HG03103 (cell line): ENCODE results near the gene TIMM44.
"Not testable (repeated sequence)": the region's sequence is repeated elsewhere in the genome, so short reads cannot be mapped to it uniquely, and the experiment has no call there.

Source experiments
- ATAC-seq: cut with Tn5 transposase; IDR thresholded peaks from one replicate; pipeline ENCODE4 v1.9.1; 2021; ENCODE audit warnings: low read depth; ENCODE audit not compliant: unreplicated experiment

Gene TIMM44

DNA sequence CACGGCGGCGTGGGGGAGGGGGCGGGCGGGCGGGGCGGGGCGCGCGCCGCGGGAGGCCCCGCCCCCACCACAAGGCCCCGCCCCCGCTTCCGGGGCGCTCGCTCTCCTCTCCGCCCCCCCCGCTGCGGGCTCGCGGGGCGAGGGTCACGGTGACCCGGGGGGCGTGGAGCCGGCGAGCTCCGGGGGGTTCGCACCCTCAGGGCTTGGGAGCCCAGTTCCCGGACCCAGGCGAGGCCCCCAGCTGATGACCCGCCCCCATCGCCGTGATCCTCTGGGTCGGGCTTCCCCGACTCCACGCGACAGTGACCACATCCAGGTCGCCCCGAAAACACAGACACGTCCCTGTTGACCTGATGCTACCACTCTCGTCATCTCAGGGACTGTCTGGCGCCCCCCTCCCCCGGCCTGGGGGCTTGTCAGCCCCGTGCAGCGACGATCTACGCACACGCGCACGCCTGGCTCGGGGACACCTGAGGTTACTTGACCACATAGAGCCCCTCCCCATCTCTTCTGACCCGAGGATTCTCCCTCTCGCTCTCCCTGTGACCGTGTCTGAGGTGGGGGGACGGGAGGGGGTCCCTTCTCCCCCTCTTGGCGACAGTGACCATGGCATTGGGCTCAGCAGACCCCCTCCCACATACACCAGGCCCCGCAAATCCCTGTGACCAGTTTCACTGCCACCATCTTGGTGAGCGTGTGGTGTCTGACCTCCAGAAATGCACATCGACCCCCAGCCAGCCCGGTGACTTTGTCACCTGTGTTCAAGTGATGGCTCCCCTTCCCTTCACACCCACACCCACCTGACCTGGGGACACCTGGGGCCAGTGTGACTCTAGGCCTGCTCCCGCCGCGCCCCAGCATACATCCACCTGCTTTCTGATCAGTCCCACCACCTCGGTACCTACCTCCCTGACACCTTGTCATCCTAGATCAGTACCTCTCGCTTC, 39.1 kb downstream of the TIMM44 start:
- peak; percentile 22 for ATAC-seq

DNA sequence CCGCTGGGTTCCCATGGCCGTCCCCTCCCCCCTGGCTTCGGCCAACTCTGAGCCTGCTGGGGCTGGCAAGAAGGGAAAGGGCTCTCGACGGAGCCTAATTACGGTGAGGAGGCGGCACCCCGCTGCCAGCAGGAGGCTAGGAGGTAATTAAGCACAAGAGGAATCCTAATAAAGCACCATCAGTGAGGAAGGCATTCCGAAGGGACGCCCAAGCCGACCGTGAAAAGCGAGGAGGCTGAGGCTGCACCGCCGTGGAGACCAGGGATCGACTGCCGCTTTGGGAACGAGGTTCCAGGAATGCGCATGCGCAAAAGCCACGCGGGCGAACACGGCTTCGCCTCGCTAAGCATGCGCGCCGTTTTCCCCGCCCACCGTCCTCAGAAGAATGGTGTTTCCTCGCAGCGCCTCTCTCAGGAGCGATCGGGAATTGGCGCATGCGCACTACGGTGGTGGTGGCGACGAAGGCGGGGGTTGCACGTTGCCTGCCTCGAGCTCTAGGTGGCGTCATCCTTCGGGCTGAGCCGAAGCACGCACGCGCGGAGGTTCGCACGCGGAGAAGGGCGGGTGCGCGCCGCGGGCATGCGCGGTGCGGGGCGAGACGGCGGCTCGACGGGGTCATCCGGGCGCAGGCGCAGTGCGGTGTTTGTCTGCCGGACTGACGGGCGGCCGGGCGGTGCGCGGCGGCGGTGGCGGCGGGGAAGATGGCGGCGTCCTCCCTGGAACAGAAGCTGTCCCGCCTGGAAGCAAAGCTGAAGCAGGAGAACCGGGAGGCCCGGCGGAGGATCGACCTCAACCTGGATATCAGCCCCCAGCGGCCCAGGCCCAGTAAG, 40.0 kb downstream of the TIMM44 start, which contains the start of gene MAP2K7:
TSS of gene MAP2K7 (plus strand) at position 634 of the 830 bp plus-strand sequence. CDS start at position 702, 68 bp downstream.
- peak; percentile 86 for ATAC-seq

DNA sequence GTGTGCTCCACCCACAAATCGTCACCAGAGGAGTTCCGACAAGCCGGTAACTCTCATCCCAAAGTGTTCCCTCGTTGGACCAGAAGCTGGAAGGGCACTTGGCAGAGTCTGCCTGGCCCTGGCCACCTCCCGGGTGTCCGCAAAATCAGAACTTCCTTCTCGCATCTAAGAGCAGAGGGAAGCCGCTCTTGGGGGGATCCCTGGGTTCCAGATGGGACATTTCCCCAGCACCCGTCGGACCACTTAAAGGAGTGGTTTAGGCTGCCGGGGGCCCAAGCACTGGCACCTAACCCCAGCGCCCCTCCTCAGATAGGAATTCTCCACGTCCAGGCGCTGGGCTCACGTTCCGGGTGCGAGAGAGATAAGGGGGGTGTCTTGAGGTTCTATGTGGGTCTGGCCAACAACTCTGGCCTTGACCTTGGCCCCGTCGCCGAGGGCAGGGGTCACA, 40.6 kb downstream of the TIMM44 start:
- no peak for ATAC-seq

DNA sequence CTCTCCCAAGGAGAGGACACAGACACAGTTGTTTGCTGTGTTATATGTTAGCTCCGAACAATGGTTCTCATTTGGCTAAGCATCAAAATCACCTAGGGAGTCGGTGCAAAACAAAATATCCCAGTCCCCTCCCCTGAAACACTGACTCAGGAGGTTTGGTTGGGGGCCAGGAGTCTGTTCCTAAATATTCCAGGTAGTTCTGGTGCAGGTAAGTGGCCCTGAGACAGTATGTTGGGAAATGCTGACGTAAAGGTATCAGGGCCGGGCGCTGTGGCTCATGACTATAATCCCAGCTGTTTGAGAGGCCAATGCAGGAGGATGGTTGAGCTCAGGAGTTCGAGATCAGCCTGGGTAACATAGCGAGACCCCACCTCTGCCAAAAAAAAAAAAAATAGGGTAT, 42.1 kb downstream of the TIMM44 start:
- no peak for ATAC-seq

DNA sequence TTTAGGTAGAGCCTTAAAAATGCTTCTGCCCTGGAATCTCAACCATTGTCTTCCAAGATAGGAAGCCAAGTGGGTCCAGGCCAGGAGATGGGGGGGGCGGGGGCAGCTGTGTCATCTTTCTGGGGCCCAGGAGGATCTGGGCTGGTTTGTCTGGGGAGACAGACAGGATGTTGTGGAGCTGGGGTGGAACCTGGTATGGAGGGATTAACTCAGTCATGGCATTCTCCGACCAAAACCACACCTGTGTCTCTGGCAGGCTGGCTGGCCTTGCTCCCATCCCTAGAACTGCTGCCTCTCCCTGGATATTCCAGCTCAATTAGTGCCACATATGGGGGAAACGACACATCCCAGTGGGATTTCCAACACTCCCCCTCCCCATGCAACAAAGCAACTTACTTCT, 42.5 kb downstream of the TIMM44 start:
- no peak for ATAC-seq

DNA sequence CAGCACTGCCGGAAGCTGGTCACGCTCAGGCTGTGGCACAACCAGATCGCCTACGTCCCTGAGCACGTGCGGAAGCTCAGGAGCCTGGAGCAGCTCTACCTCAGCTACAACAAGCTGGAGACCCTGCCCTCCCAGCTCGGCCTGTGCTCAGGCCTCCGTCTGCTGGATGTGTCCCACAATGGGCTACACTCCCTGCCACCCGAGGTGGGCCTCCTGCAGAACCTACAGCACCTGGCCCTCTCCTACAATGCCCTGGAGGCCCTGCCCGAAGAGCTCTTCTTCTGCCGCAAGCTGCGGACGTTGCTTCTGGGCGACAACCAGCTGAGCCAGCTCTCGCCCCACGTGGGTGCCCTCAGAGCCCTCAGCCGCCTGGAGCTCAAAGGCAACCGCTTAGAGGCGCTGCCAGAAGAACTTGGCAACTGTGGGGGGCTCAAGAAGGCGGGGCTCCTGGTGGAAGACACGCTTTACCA, 43.0 kb downstream of the TIMM44 start:
- no peak for ATAC-seq

DNA sequence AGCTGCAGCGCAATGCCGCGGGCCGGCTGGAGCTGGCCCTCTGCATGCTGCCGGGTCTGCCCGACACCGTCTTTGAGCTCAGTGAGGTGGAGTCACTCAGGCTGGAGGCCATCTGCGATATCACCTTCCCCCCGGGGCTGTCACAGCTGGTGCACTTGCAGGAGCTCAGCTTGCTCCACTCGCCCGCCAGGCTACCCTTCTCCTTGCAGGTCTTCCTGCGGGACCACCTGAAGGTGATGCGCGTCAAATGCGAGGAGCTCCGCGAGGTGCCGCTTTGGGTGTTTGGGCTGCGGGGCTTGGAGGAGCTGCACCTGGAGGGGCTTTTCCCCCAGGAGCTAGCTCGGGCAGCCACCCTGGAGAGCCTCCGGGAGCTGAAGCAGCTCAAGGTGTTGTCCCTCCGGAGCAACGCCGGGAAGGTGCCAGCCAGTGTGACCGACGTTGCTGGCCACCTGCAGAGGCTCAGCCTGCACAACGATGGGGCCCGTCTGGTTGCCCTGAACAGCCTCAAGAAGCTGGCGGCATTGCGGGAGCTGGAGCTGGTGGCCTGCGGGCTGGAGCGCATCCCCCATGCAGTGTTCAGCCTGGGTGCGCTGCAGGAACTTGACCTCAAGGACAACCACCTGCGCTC, 43.6 kb downstream of the TIMM44 start:
- no peak for ATAC-seq

DNA sequence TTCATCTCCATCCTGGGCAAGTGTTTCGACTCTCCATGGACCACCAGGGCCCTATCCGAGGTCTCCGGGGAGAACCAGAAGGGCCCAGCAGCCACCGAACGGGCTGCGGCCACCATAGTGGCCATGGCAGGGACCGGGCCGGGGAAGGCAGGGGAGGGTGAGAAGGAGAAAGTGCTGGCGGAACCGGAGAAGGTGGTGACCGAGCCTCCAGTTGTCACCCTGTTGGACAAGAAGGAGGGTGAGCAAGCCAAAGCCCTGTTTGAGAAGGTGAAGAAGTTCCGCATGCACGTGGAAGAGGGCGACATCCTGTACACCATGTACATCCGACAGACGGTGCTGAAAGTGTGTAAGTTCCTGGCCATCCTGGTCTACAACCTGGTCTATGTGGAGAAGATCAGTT, 44.5 kb downstream of the TIMM44 start:
- ATAC-seq, result no peak

DNA sequence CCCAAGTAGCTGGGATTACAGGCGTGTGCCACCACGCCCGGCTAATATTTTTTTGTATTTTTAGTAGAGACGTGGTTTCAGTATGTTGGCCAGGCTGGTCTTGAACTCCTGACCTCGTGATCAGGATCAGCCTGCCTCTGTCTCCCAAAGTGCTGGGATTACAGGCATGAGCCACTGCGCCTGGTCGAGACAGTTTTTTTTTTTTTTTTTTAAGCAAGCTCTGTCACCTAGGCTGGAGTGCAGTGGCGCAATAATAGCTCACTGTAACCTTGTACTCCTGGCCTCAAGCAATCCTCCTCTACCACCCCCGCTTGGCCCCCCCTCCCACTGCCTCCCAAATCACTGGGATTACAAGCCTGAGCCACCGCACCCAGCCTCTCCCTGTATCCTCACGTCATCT, 46.2 kb downstream of the TIMM44 start:
- ATAC-seq, result no peak

DNA sequence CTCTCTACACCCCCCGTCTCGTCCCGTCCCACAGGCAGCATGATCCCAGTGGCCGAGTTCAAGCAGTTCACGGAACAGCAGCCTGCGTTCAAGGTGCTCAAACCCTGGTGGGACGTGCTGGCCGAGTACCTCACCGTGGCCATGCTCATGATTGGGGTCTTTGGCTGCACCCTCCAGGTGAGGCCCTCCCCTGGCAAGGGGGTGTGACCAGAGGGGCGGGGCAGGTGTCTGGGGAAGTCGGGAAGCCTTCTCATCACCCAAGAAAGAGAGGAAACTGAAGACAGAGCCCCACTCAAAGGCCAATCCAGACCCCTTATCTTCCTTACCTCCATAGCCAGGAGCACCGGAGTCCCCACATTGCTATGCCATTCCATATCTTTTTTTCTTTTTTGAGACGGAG, 47.9 kb downstream of the TIMM44 start:
- ATAC-seq, result no peak

DNA sequence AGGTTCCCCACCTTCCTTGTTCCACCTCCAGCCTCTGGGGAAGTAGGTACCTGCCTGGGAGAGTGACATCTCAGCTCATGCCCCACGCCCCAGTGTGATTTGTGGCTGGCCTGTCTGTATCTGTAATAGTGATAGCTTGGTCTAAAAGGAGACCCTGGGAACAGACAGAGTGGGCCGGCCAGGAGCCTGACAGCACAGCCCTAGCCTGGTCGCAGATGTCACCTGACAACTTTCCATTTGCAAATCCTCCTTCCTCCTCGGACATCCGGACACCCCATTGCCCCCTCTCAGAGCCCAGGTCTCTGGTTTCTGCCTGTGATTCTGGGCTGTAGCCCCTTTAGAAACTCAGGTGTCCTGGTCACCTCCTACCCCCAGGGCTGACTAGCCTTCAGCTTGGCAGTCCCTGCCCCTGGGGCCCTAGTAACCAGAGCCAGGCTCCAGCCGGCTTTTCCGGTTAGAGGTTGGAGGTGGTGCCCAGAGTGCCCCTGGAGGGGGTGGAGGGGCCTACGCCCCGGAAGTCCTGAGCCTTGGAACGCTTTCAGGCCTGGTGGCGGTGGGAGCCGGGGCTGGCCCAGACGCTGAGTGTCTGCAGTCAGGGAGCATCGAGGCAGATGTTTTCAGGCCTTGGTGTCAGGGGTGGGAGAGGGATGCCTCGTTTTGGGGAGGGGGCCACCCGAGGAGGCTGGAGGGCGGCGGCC, 48.7 kb downstream of the TIMM44 start:
- no peak for ATAC-seq

DNA sequence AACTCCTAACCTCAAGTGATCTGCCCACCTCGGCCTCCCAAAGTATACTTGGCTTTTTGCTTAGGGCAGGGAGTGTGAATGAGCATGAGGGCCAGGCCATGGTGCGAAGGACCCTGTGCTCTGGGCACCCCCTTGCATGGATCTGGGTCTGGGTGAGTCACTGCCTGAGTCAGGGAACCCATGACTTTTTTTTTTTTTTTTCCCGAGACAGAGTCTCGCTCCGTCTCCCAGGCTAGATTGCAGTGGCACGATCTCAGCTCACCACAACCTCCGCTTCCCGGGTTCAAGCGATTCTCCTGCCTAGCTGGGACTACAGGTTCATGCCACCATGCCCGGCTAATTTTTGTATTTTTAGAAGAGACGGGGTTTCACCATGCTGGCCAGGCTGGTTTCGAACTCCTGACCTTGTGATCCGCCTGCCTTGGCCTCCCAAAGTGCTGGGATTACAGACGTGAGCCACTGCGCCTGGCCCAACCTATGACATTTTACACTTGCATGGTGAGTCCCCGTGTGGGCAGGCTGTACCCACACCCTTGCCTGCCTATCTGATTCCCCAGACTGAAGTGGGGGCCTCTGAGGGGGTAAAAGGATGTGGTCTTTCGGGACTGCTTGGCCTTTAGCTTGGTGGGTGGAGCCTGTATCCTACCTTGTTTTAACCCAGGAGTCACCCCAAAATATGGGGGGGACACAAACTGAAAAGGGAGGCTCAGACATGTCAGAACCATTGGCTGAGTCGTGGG, 49.9 kb downstream of the TIMM44 start:
- not testable (repeated sequence) for ATAC-seq

DNA sequence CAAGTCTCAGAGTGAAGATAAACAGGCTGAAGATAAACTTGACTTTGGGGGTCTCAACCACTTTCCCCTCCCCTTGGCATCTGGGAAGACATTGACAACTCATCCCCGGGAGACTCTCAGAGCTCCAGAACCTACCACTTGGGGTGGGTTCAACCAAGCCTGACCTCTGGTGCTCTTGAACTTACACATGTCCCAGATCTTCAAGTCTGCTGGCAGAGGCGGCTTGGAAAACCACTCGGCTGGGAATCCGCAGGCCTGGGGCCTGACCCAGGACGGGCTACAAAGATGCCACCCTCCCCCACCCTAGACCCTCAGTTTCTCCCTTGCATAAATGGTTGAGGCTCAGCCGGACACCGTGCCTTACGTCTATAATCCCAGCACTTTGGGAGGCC, 54.6 kb downstream of the TIMM44 start:
- ATAC-seq, result no peak

DNA sequence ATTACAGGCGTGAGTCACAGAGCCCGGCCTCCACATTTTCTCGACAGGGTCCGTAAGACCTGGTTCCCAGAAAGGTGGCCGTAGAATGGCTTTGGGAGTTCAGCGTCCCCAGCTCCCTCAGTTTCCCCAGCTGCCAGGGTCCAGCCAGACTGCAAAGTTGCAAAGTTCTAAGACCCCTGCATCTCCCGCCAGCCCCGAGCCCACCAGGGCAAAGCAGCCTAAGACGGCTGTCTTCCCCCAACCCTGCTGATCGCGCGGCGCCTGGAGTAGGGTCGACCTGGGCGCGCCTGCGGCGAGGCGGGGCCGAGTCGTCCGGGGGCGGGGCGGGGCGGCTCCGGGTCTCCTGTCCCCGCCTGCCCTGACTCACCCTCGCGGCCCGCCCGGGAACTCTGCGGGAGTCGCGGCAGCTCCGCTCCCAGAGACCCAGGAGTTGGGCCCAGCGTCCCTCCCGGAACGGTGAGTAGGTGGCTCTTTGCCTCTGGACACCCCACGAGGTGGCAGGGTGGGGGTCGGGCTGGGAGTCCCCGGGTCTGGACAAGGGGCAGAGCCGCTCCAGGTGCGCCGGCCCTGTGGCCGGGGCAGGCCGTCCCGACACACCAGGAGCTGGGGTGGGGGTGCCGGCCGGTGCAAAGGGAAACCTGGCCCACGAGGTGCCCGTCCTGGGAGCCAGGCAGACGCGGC, 55.2 kb downstream of the TIMM44 start, which contains the start of gene LRRC8E:
TSS of gene LRRC8E (plus strand) at position 366 of the 681 bp plus-strand sequence. CDS start 7,094 bp downstream, outside the sequence.
- no peak for ATAC-seq

DNA sequence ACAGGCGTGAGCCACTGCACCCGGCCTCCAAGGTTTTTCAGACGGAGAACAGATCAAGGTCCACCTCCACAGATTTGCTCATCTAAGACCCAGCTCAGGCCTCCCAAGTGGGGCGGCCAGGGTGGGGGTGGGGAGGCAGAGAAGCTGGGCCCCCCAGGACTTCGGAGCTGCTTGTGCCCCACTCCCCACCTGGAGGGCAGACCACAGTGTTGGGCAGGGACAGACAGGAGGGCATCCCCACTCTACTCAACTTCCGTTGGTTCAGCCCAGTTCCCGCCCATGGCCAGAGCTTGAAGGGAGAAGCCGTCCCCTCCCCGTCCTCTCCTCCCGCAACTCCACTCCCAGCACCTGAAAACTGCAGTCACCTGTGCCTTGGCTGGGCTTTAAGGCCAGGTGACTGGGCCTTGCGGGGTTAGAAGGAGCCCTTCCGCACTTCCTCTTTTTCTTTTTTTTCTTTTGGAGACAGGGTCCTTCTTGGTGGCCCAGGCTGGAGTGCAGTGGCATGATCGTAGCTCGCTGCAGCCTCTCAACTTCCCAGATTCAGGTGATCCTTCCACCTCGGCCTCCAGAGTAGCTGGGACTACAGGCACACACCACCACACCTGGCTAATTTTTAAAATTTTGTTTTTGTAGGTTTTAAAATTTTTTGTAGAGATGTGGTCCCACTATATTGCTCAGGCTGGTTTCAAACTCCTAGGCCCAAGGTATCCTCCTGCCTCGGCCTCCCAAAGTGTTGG, 55.9 kb downstream of the TIMM44 start:
- no peak for ATAC-seq

DNA sequence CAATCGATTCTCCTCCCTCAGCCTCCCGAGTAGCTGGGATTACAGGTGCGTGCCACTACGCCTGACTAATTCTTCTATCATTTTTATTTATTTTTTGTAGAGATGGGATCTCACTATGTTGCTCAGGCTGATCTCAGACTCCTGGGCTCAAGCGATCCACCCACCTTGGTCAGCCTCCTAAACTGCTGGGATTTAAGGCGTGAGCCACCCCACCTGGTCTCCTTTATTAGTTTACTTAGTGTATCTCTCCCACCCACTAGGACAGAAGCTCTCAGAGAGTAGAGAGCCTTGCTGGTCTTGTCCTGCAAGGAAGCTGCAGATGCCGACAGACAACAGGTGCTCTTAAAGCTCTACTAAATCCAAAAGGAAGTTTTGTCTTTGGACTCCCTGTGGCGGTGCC, 57.6 kb downstream of the TIMM44 start:
- no peak for ATAC-seq

DNA sequence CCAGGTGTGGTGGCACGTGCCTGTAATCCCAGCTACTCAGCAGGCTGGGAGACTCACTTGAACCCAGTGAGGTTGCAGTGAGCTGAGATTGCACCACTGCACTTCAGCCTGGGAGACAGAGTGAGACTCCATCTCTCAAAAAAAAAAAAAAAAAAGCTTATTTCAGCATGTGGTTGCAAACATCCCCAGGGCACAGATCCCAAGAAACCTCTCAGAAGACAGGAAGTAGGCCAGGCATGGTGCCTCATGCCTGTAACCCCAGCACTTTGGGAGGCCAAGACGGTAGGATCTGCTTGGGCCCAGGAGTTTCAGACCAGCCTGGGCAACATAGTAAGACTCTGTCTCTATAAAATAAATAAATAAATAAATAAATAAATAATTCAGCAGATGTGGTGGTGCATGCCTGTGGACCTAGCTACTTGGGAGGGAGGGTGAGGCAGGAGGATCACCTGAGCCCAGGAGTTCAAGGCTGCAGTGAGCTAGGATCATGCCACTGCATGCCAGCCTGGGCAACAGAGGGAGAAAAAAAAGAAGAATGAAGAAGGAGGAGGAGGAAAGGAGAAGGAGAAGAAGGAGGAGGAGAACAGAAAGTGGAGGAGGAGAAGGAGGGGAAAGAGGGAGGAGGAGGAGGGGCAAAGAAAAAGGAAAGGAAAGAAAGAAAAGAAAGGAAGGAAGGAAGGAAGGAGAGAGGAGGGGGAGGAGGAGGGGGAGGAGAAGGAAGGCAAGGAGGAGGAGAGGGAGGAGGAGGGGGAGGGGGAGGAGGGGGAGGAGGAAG, 59.5 kb downstream of the TIMM44 start:
- no peak for ATAC-seq
